H9 (cell line): ENCODE measurements around the gene CTSW. TPM values are rescaled to one million over a fixed set of nuclear protein-coding genes. Genes with fewer than 3 reads are reported as not detected.

Source experiments
- DNase-seq: peaks from one replicate; pipeline ENCODE4 v3.0.0-alpha.2; 2017
- H2AFZ ChIP-seq: one replicate; pipeline ENCODE4 v1.6.1; 2013; ENCODE audit warnings: mild to moderate bottlenecking, low read length, control low read depth, moderate library complexity
- H2AK5ac ChIP-seq: 2 replicates; pipeline ENCODE4 v1.6.1; 2013; ENCODE audit warnings: low read length, control low read depth, mixed read lengths; ENCODE audit not compliant: insufficient read length
- H2BK120ac ChIP-seq: one replicate; pipeline ENCODE4 v1.6.1; 2013; ENCODE audit warnings: low read depth, mild to moderate bottlenecking, low read length, control low read depth, inconsistent platforms; ENCODE audit not compliant: poor library complexity, severe bottlenecking
- H2BK12ac ChIP-seq: 2 replicates; pipeline ENCODE4 v1.6.1; 2013; ENCODE audit warnings: low read length, control low read depth, mixed read lengths, low read depth; ENCODE audit not compliant: insufficient read length
- H2BK15ac ChIP-seq: 2 replicates; pipeline ENCODE4 v1.6.1; 2013; ENCODE audit warnings: low read depth, low read length, control low read depth
- H2BK20ac ChIP-seq: one replicate; pipeline ENCODE4 v1.6.1; 2013; ENCODE audit warnings: low read depth, mild to moderate bottlenecking, low read length, control low read depth, inconsistent platforms; ENCODE audit not compliant: poor library complexity, severe bottlenecking
- H2BK5ac ChIP-seq: 2 replicates; pipeline ENCODE4 v1.6.1; 2013; ENCODE audit warnings: low read length, control low read depth, mixed read lengths; ENCODE audit not compliant: insufficient read length
- H3K14ac ChIP-seq: 2 replicates; pipeline ENCODE4 v1.6.1; 2013; ENCODE audit warnings: low read length, control low read depth; ENCODE audit not compliant: insufficient read depth
- H3K18ac ChIP-seq: 2 replicates; pipeline ENCODE4 v1.6.1; 2013; ENCODE audit warnings: low read depth, mild to moderate bottlenecking, mixed read lengths, low read length, control low read depth; ENCODE audit not compliant: insufficient read length
- H3K23ac ChIP-seq: 2 replicates; pipeline ENCODE4 v1.6.1; 2013; ENCODE audit warnings: low read length, control low read depth, mixed read lengths, low read depth; ENCODE audit not compliant: insufficient read length
- H3K23me2 ChIP-seq: 2 replicates; pipeline ENCODE4 v1.6.1; 2013; ENCODE audit warnings: low read depth, mild to moderate bottlenecking, mixed read lengths, low read length, control low read depth; ENCODE audit not compliant: insufficient read length, poor library complexity, severe bottlenecking
- H3K27ac ChIP-seq: 2 replicates; pipeline ENCODE4 v1.5.1; 2013; ENCODE audit warnings: low read length, control low read depth, mixed read lengths, low read depth; ENCODE audit not compliant: insufficient read length
- H3K27me3 ChIP-seq: 2 replicates; pipeline ENCODE4 v1.6.1; 2013; ENCODE audit warnings: low read length, control low read depth, inconsistent platforms; ENCODE audit not compliant: insufficient read depth
- H3K4ac ChIP-seq: 2 replicates; pipeline ENCODE4 v1.6.1; 2013; ENCODE audit warnings: low read depth, mild to moderate bottlenecking, control low read depth, inconsistent platforms, low read length, moderate library complexity
- H3K4me1 ChIP-seq: 2 replicates; pipeline ENCODE4 v1.6.1; 2013; ENCODE audit warnings: low read length, control low read depth, inconsistent platforms; ENCODE audit not compliant: insufficient read depth
- H3K4me2 ChIP-seq: 2 replicates; pipeline ENCODE4 v1.6.1; 2013; ENCODE audit warnings: low read length, control low read depth, mixed read lengths; ENCODE audit not compliant: insufficient read length, insufficient read depth
- H3K56ac ChIP-seq: 2 replicates; pipeline ENCODE4 v1.6.1; 2013; ENCODE audit warnings: low read depth, mild to moderate bottlenecking, mixed read lengths, low read length, control low read depth; ENCODE audit not compliant: insufficient read length
- H3K79me1 ChIP-seq: 2 replicates; pipeline ENCODE4 v1.6.1; 2013; ENCODE audit warnings: low read depth, mild to moderate bottlenecking, moderate library complexity, low read length, control low read depth, inconsistent platforms; ENCODE audit not compliant: insufficient read depth, poor library complexity, severe bottlenecking
- H3K79me2 ChIP-seq: 2 replicates; pipeline ENCODE4 v1.6.1; 2013; ENCODE audit warnings: low read length, control low read depth, inconsistent platforms; ENCODE audit not compliant: insufficient read depth
- H3K9ac ChIP-seq: 2 replicates; pipeline ENCODE4 v1.6.1; 2013; ENCODE audit warnings: low read length, control low read depth, mixed read lengths; ENCODE audit not compliant: insufficient read length; ENCODE audit errors: extremely low read depth
- H3K9me3 ChIP-seq: one replicate; pipeline ENCODE4 v1.6.1; 2013; ENCODE audit warnings: low read depth, low read length, inconsistent platforms; ENCODE audit not compliant: control insufficient read depth
- H3T11ph ChIP-seq: one replicate; pipeline ENCODE4 v1.6.1; 2013; ENCODE audit warnings: mild to moderate bottlenecking, low read length, control low read depth, inconsistent platforms
- H4K20me1 ChIP-seq: one replicate; pipeline ENCODE4 v1.6.1; 2013; ENCODE audit not compliant: control insufficient read depth, insufficient read length, insufficient read depth
- H4K5ac ChIP-seq: 2 replicates; pipeline ENCODE4 v1.6.1; 2013; ENCODE audit warnings: low read depth, mild to moderate bottlenecking, mixed read lengths, low read length, control low read depth; ENCODE audit not compliant: insufficient read length
- H4K8ac ChIP-seq: replicated peaks from 2 replicates; pipeline ENCODE4 v1.6.1; 2013; ENCODE audit warnings: low read length, control low read depth, mixed read lengths, low read depth; ENCODE audit not compliant: insufficient read length
- H4K91ac ChIP-seq: 2 replicates; pipeline ENCODE4 v1.6.1; 2013; ENCODE audit warnings: low read depth, mild to moderate bottlenecking, moderate library complexity, mixed read lengths, low read length, control low read depth; ENCODE audit not compliant: insufficient read length
- H3K27ac Mint-ChIP-seq, 3 experiments: 2 replicates in 2 of 3; 3 replicates in 1 of 3; pipeline ENCODE4 v1.8.0; 2020 to 2021; ENCODE audit warnings: mixed read lengths in 3 of 3, mild to moderate bottlenecking in 1 of 3, moderate library complexity in 1 of 3
- H3K27me3 Mint-ChIP-seq: 2 replicates; pipeline ENCODE4 v1.8.0; 2021; ENCODE audit warnings: low read depth, mild to moderate bottlenecking, moderate library complexity, mixed read lengths
- H3K36me3 Mint-ChIP-seq, 3 experiments: 2 replicates in 2 of 3; 3 replicates in 1 of 3; pipeline ENCODE4 v1.8.0; 2020 to 2021; ENCODE audit warnings: low read depth in 3 of 3, mixed read lengths in 3 of 3; ENCODE audit not compliant: insufficient read depth in 1 of 3
- H3K4me1 Mint-ChIP-seq, 2 experiments: 2 replicates each; pipeline ENCODE4 v1.8.0; 2020; ENCODE audit warnings: mixed read lengths in 2 of 2
- H3K4me3 Mint-ChIP-seq, 2 experiments: 2 replicates in 1 of 2; 3 replicates in 1 of 2; pipeline ENCODE4 v1.8.0; 2020 to 2021; ENCODE audit warnings: mild to moderate bottlenecking in 2 of 2, mixed read lengths in 2 of 2, moderate library complexity in 1 of 2
- H3K9me3 Mint-ChIP-seq, 2 experiments: 2 replicates in 1 of 2; 3 replicates in 1 of 2; pipeline ENCODE4 v1.8.0; 2020; ENCODE audit warnings: mild to moderate bottlenecking in 2 of 2, mixed read lengths in 2 of 2, moderate library complexity in 1 of 2
- CTCF ChIP-seq: fragments of 200-600 bp; sonication (generic); conservative IDR thresholded peaks from 3 replicates; pipeline ENCODE4 v1.8.0; 2021; ENCODE audit warnings: antibody characterized with exemption, mild to moderate bottlenecking
- WGBS: extraction: QIAGEN DNeasy Blood & Tissue Kit; methylation state at CpG from one replicate; pipeline ENCODE4 v1.1.7; 2013; ENCODE audit warnings: missing lambda C conversion rate, low lambda C conversion rate, mixed read lengths; ENCODE audit not compliant: insufficient read length; ENCODE audit errors: extremely low coverage; 5-methylcytosine and 5-hydroxymethylcytosine counted together
- total RNA-seq: library from RNA; stranded (reverse); gene quantifications from 2 replicates; pipeline ENCODE4 v1.2.1, GENCODE V29; 2021

The CTSW gene
- total RNA-seq, 1 experiment from 2014 or later = not detected

- Histone ChIP-seq H3T11ph (no peak within 1 kb of the TSS), H2AFZ (no peak within 1 kb of the TSS), H3K4ac (no peak within 1 kb of the TSS), H3K9me3 (no peaks in the 10 kb centered on the region), H2BK12ac (no peak within 1 kb of the TSS), H2BK15ac (no peak within 1 kb of the TSS), H3K56ac (no peak within 1 kb of the TSS), H3K14ac (peak within 1 kb of the TSS; percentile 62; the same call in 1 of the 2 replicates), H3K79me1 (no peaks in the 10 kb centered on the region), H3K79me2 (no peaks in the 10 kb centered on the region), H4K8ac (no peak within 1 kb of the TSS), H4K5ac (no peak within 1 kb of the TSS), H3K27me3 (peaks cover 17% of the 10 kb centered on the region; the same call in 1 of the 2 replicates), H2AK5ac (no peak within 1 kb of the TSS), H3K4me2 (peak within 1 kb of the TSS; percentile 86), H2BK20ac (no peak within 1 kb of the TSS), H4K20me1 (no peaks in the 10 kb centered on the region), H4K91ac (no peak within 1 kb of the TSS), H2BK5ac (no peak within 1 kb of the TSS), H3K23ac (no peak within 1 kb of the TSS), H3K18ac (peak within 1 kb of the TSS; percentile 65), H3K9ac (no peak within 1 kb of the TSS), H3K4me1 (no peaks in the 10 kb centered on the region), H3K27ac (no peak within 1 kb of the TSS), H3K23me2 (peaks cover 9% of the 10 kb centered on the region), H2BK120ac (no peak within 1 kb of the TSS)
- no CpG with 5 or more reads among the region's 80 CpGs for WGBS
- H3K27me3 Mint-ChIP-seq = peaks cover 75% of the 10 kb centered on the region
- peak; percentile 99 for DNase-seq
- peaks cover 14 to 17% of the 10 kb centered on the region in 2 experiments for H3K4me1 Mint-ChIP-seq
- H3K9me3 Mint-ChIP-seq = no peaks in the 10 kb centered on the region; a peak in 1 of 5 replicates
- TF ChIP-seq CTCF = no peak
- peaks cover 0 to 20% (median 0%) of the 10 kb centered on the region in 3 experiments; a peak in 2 of 7 replicates for H3K36me3 Mint-ChIP-seq
- 0 out of 7 replicates have a peak within 1 kb of the TSS, but pooled peaks of 1 of the 3 experiments have one; percentile 14 for H3K27ac Mint-ChIP-seq
- H3K4me3 Mint-ChIP-seq = peak within 1 kb of the TSS; percentile 78 to 80
These were observed 20.7 kb downstream of the CTSW start, which contains the start of gene FOSL1 for GRCh38 chr11:65900125-65900898. FOSL1 (minus strand) TSS chr11:65900388; CDS start chr11:65900339, 49 bp downstream.
